Endothelial cell of umbilical vein (primary cell): Measurements from ENCODE around the gene UBQLNL. TPM values are rescaled to one million over a fixed set of nuclear protein-coding genes. Genes with fewer than 3 reads are reported as not detected.

Source experiments
- BruUV-seq: library from RNA; stranded (reverse); fragments of 400-500 nt; replicated peaks from 2 replicates; lab custom pipeline; 2021; lab: Mats Ljungman, UMichigan
- CTCF ChIA-PET: fragments of 300-600, 350-600 bp; sonication (Branson Sonifier 250); formaldehyde crosslinking; loops from one replicate; lab custom pipeline; 2021; ENCODE audit warnings: antibody characterized with exemption, inconsistent platforms; lab: Charles Lee
- POLR2A ChIA-PET: fragments of 300-600, 350-600 bp; sonication (Branson Sonifier 250); formaldehyde crosslinking; loops from one replicate; lab custom pipeline; 2021; ENCODE audit warnings: antibody characterized with exemption, inconsistent platforms; lab: Charles Lee
- DNase-seq: peaks from one replicate; pipeline ENCODE4 v3.0.0-alpha.2; 2011; ENCODE audit warnings: low read depth, low spot score
- FAIRE-seq: peaks from 2 replicates; lab custom pipeline; 2011; peaks lifted over from hg19 to GRCh38; lab: Jason Lieb, UNC
- H2AFZ ChIP-seq: 2 replicates; pipeline ENCODE4 v1.6.0; 2012; ENCODE audit warnings: low read depth, low read length, control low read depth, inconsistent platforms
- H3K27ac ChIP-seq: 2 replicates; pipeline ENCODE4 v1.5.1; 2011; ENCODE audit warnings: low read depth, mild to moderate bottlenecking, control low read depth, low read length, moderate library complexity; ENCODE audit not compliant: insufficient read depth
- H3K27me3 ChIP-seq, 2 experiments: 2 replicates each; pipeline versions ENCODE4 v1.6.0 to v1.6.1; 2011; ENCODE audit warnings: low read length in 2 of 2, mixed read lengths in 1 of 2; ENCODE audit not compliant: control insufficient read depth in 2 of 2, insufficient read depth in 2 of 2
- H3K36me3 ChIP-seq, 2 experiments: 2 replicates in 1 of 2; 3 replicates in 1 of 2; pipeline ENCODE4 v1.5.1; 2011; ENCODE audit warnings: low read length in 2 of 2, mild to moderate bottlenecking in 1 of 2, moderate library complexity in 1 of 2; ENCODE audit not compliant: control insufficient read depth in 2 of 2, insufficient read depth in 2 of 2; ENCODE audit errors: extremely low read depth in 1 of 2
- H3K4me1 ChIP-seq: 3 replicates; pipeline ENCODE4 v1.5.1; 2011; ENCODE audit warnings: mild to moderate bottlenecking, low read length; ENCODE audit not compliant: control insufficient read depth, insufficient read depth; ENCODE audit errors: extremely low read depth
- H3K4me2 ChIP-seq: 2 replicates; pipeline ENCODE4 v1.6.1; 2011; ENCODE audit warnings: low read length, control low read depth, mixed read lengths; ENCODE audit not compliant: insufficient read depth
- H3K4me3 ChIP-seq, 3 experiments: fragments of 200-600 bp in 1 of 3; sonication (generic), shearing (Covaris generic) in 1 of 3; replicated peaks in 1 of 3; 2 replicates each; pipeline ENCODE4 v1.5.1; 2011 to 2016; ENCODE audit warnings: control low read depth in 3 of 3, low read length in 3 of 3, mild to moderate bottlenecking in 2 of 3, inconsistent platforms in 1 of 3, low read depth in 1 of 3, moderate library complexity in 1 of 3; ENCODE audit not compliant: insufficient read depth in 1 of 3
- H3K79me2 ChIP-seq: 2 replicates; pipeline ENCODE4 v1.6.0; 2012; ENCODE audit warnings: low read length, inconsistent platforms; ENCODE audit not compliant: control insufficient read depth, insufficient read depth
- H3K9ac ChIP-seq: replicated peaks from 2 replicates; pipeline ENCODE3; 2011; ENCODE audit warnings: low read length, control low read depth; ENCODE audit not compliant: insufficient read depth; ENCODE audit errors: extremely low read depth
- H3K9me1 ChIP-seq: replicated peaks from 3 replicates; pipeline ENCODE4 v1.6.0; 2011; ENCODE audit warnings: mild to moderate bottlenecking, low read length; ENCODE audit not compliant: control insufficient read depth, insufficient read depth; ENCODE audit errors: extremely low read depth
- H3K9me3 ChIP-seq: replicated peaks from 2 replicates; pipeline ENCODE4 v1.5.1; 2012; ENCODE audit warnings: low read length, inconsistent platforms; ENCODE audit not compliant: control insufficient read depth, insufficient read depth
- H4K20me1 ChIP-seq: replicated peaks from 2 replicates; pipeline ENCODE3; 2011; ENCODE audit warnings: mild to moderate bottlenecking, low read length; ENCODE audit not compliant: control insufficient read depth, insufficient read depth; ENCODE audit errors: extremely low read depth
- EZH2 ChIP-seq: IDR thresholded peaks from 2 replicates; pipeline ENCODE4 v1.6.1; 2012; ENCODE audit warnings: borderline replicate concordance, low read depth, mild to moderate bottlenecking, moderate library complexity, low read length, inconsistent platforms; ENCODE audit not compliant: severe bottlenecking
- FOS ChIP-seq: IDR thresholded peaks from 2 replicates; pipeline ENCODE4 v1.6.1; 2011; ENCODE audit warnings: mild to moderate bottlenecking, low read length, moderate library complexity, borderline replicate concordance; ENCODE audit not compliant: insufficient read depth
- JUN ChIP-seq: IDR thresholded peaks from 2 replicates; pipeline ENCODE4 v1.6.1; 2011; ENCODE audit warnings: borderline replicate concordance, low read depth; ENCODE audit not compliant: insufficient read length, insufficient read depth
- POLR2A ChIP-seq: IDR thresholded peaks from 2 replicates; pipeline ENCODE4 v1.6.1; 2012; ENCODE audit warnings: low read depth, mild to moderate bottlenecking, control low read depth, low read length
- dilution Hi-C: fragments of 300-500 bp; cut with MboI; formaldehyde crosslinking; loops from one replicate; pipeline ENCODE4 v1.15.0; 2019; ENCODE audit warnings: low sequenced_read_pairs; ENCODE audit not compliant: extremely low pct_ligation_motif_present
- intact Hi-C: fragments of 100-400 bp; cut with micrococcal nuclease; formaldehyde crosslinking; loops from one replicate; pipeline ENCODE4 v1.10.0; 2022
- polyA plus RNA-seq, 4 experiments: library from polyadenylated mRNA; depleted of rRNA in 3 of 4; stranded (reverse) in 3 of 4; unstranded in 1 of 4; fragments of >200 nt; gene quantifications; 2 replicates each; pipeline versions ENCODE4 v1.2.1 to v1.2.3, GENCODE V29; 2011 to 2012; ENCODE audit warnings: missing spikeins in 1 of 4
- total RNA-seq: library from RNA; stranded (reverse); gene quantifications from 2 replicates; pipeline ENCODE4 v1.2.3, GENCODE V29; 2021
- TF ChIP-seq, protein P1 (sequence below): IDR thresholded peaks from 2 replicates; pipeline ENCODE4 v1.6.1; 2011; ENCODE audit not compliant: insufficient read depth, insufficient read length
- TF ChIP-seq, protein P2 (sequence below), 2 donors: IDR thresholded peaks; 1 replicate in 1 of 2; 2 replicates in 1 of 2; pipeline ENCODE4 v1.5.1; 2011; ENCODE audit warnings: low read length in 2 of 2, mild to moderate bottlenecking in 2 of 2, moderate library complexity in 2 of 2, control low read depth in 1 of 2, inconsistent platforms in 1 of 2, low read depth in 1 of 2; ENCODE audit not compliant: insufficient read depth in 1 of 2; ENCODE audit errors: extremely low read depth in 1 of 2

The UBQLNL gene
- total and polyA plus RNA-seq, 2 donors (not counting 3 experiments of a cell fraction or from before 2014, with no cell fraction given), result 0.33 to 0.48 TPM

DNA sequence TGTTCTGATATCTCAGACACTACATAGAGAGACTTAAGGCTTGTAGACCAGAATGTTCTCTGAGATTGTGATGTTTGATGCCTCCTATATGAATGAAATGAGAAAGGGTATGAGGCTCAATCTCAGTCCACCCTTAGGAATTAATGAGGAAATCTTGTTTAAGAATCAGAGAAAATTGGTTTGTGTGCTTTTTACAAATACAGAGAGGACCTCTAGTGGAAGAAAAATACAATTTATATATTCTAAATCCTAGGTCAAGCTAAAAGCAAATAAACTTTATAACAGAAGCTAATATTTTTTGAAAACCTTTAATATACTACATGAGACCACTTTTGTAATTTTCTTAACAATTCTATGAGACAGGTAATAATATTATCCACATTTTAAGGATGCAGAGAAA is 36.8 kb upstream of the UBQLNL start:
- no peak overlapping the region for H3K27ac ChIP-seq
- H3K9ac ChIP-seq, result no peak overlapping the region
- no TSS peak for BruUV-seq
- H3K4me1 ChIP-seq, result no peaks in the 10 kb centered on the region
- FAIRE-seq, result no peak
- dilution Hi-C loops, result no loop called here
- no peaks in the 10 kb centered on the region for H4K20me1 ChIP-seq
- no peaks in the 10 kb centered on the region for H3K36me3 ChIP-seq
- H3K9me1 ChIP-seq, result no peaks in the 10 kb centered on the region
- TF ChIP-seq POLR2A (no peak), FOS (no peak), EZH2 (no peak), JUN (no peak)
- TF ChIP-seq, protein P1, sequence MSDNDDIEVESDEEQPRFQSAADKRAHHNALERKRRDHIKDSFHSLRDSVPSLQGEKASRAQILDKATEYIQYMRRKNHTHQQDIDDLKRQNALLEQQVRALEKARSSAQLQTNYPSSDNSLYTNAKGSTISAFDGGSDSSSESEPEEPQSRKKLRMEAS, result no peak
- TF ChIP-seq, protein P2, sequence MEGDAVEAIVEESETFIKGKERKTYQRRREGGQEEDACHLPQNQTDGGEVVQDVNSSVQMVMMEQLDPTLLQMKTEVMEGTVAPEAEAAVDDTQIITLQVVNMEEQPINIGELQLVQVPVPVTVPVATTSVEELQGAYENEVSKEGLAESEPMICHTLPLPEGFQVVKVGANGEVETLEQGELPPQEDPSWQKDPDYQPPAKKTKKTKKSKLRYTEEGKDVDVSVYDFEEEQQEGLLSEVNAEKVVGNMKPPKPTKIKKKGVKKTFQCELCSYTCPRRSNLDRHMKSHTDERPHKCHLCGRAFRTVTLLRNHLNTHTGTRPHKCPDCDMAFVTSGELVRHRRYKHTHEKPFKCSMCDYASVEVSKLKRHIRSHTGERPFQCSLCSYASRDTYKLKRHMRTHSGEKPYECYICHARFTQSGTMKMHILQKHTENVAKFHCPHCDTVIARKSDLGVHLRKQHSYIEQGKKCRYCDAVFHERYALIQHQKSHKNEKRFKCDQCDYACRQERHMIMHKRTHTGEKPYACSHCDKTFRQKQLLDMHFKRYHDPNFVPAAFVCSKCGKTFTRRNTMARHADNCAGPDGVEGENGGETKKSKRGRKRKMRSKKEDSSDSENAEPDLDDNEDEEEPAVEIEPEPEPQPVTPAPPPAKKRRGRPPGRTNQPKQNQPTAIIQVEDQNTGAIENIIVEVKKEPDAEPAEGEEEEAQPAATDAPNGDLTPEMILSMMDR (IDR thresholded peaks at IDR 0.05; ENCODE audit: extremely low read depth in 1 of 2, insufficient read depth in 1 of 2, low read depth in 1 of 2, low read length in 2 of 2), result no peak
- POLR2A ChIA-PET, result no interaction called here
- CTCF ChIA-PET, result interaction anchor here (0.6 to 1.1 kb wide), 3 partner anchors 77 to 428 kb away, joined by 3 to 5 read pairs (median 3); no protein-coding TSS in a partner anchor
- intact Hi-C loops, result loop anchor here (10.0 kb wide), 1 partner anchor 429 kb away; no protein-coding TSS in a partner anchor
- DNase-seq, result no peak
- H3K4me2 ChIP-seq, result no peak overlapping the region
- no peaks in the 10 kb centered on the region for H3K27me3 ChIP-seq
- no peak overlapping the region for H2AFZ ChIP-seq
- H3K79me2 ChIP-seq, result no peaks in the 10 kb centered on the region
- no peak overlapping the region for H3K4me3 ChIP-seq
- no peaks in the 10 kb centered on the region for H3K9me3 ChIP-seq
